Measurements from ENCODE around the gene SLC8A1.

- TF ChIP-seq CTCF (IDR thresholded peaks at IDR 0.05) (no peak), POLR2A (IDR thresholded peaks at IDR 0.05) (no peak), EP300 (IDR thresholded peaks at IDR 0.05) (no peak)
Measured at GRCh38 chr2:40218679-40219078, 233.2 kb downstream of the SLC8A1 start.
